ENCODE measurements around the gene GRAMD1B. TPM values are rescaled to one million over a fixed set of nuclear protein-coding genes. Genes with fewer than 3 reads are reported as not detected.

The GRAMD1B gene
- total and polyA plus RNA-seq, 2 donors (not counting 1 experiment from before 2014, with no cell fraction given): 0.58 to 11.6 TPM

- Histone ChIP-seq H3K36me3 (replicated peaks in 1 of 2; ENCODE audit: control extremely low read depth in 1 of 2, control insufficient read depth in 1 of 2, extremely low read depth in 1 of 2, insufficient read depth in 2 of 2, low read length in 1 of 2) (no peaks in the 10 kb centered on the region), H2AFZ (ENCODE audit: insufficient read depth, low read depth, low read length, poor library complexity, severe bottlenecking) (no peak overlapping the region), H3K27me3 (replicated peaks in 1 of 4; ENCODE audit: control extremely low read depth in 1 of 4, control insufficient read depth in 3 of 4, insufficient read depth in 4 of 4, low read length in 3 of 4) (no peaks in the 10 kb centered on the region), H3K9ac (ENCODE audit: low read length) (no peak overlapping the region), H3K9me3 (ENCODE audit: control extremely low read depth in 1 of 3, control insufficient read depth in 2 of 3, insufficient read depth in 1 of 3, low read length in 2 of 3) (no peaks in the 10 kb centered on the region), H3K4me3 (ENCODE audit: control extremely low read depth in 1 of 5, extremely low read depth in 1 of 5, insufficient read depth in 1 of 5, low read depth in 2 of 5, low read length in 4 of 5) (no peak overlapping the region), H3K27ac (ENCODE audit: low read length in 2 of 2) (no peak overlapping the region), H4K20me1 (ENCODE audit: control insufficient read depth, insufficient read depth, low read length, poor library complexity, severe bottlenecking) (no peaks in the 10 kb centered on the region), H3K79me2 (ENCODE audit: control insufficient read depth, insufficient read depth, low read length) (no peaks in the 10 kb centered on the region), H3K4me2 (replicated peaks; ENCODE audit: low read depth, low read length, poor library complexity, severe bottlenecking) (no peak overlapping the region), H3K4me1 (ENCODE audit: control insufficient read depth in 2 of 2, insufficient read depth in 2 of 2, low read length in 2 of 2) (peaks cover 2 to 9% of the 10 kb centered on the region in 2 donors)
- TF ChIP-seq CTCF (IDR thresholded peaks at IDR 0.05) (no peak), EZH2 (IDR thresholded peaks at IDR 0.05; ENCODE audit: borderline replicate concordance, insufficient read depth, low read depth, low read length, poor library complexity, severe bottlenecking) (no peak)
- intact Hi-C loops (cut with micrococcal nuclease): no loop called here
- Mint-ChIP-seq H3K9me3 (ENCODE audit: insufficient read depth) (no peaks in the 10 kb centered on the region), H3K27ac (no peak overlapping the region), H3K27me3 (no peaks in the 10 kb centered on the region), H3K4me1 (peaks cover 12% of the 10 kb centered on the region), H3K4me3 (no peak overlapping the region)
- DNase-seq (no peak), ATAC-seq (ENCODE audit: low read depth) (no peak)
- WGBS (ENCODE audit: insufficient coverage): 98% methylated on average over 17 of the region's 22 CpGs
- CTCF ChIA-PET: interaction anchor here (1.1 to 4.0 kb wide), 5 partner anchors 10 to 126 kb away, joined by 3 to 40 read pairs (median 13); no protein-coding TSS in a partner anchor
- POLR2A ChIA-PET: no interaction called here
Measured at GRCh38 chr11:123581651-123582399, 151.8 kb downstream of the GRAMD1B start.

DNA sequence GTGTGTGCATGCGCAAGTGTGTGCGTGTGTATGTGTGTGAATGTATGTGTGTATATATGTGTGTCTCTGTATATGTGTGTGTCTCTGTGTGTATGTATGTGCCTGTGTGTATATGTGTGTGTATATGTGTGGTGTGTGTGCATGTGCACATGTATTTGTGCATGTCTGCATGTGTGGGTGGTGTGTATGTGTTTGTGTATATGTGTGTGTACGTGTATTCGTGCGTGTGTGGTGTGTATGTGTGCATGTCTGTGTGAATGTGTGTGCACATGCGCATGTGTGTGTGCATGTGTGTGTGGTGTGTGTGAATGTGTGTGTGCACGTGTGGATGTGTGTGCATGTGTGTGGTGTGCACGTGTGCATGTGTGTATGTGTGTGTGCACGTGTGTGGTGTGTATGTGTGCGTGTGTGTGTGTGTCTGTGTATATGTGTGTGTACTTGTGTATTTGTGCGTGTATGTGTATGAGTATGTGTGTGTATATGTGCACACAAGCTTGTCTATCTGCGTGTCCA is 153.0 kb downstream of the GRAMD1B start:
- no peak overlapping the region for H3K4me3 Mint-ChIP-seq
- DNase-seq: no peak
- Histone ChIP-seq H3K36me3 (replicated peaks in 1 of 2; ENCODE audit: control extremely low read depth in 1 of 2, control insufficient read depth in 1 of 2, extremely low read depth in 1 of 2, insufficient read depth in 2 of 2, low read length in 1 of 2) (no peaks in the 10 kb centered on the region), H2AFZ (ENCODE audit: insufficient read depth, low read depth, low read length, poor library complexity, severe bottlenecking) (no peak overlapping the region), H3K9ac (ENCODE audit: low read length) (no peak overlapping the region), H3K27me3 (replicated peaks in 1 of 4; ENCODE audit: control extremely low read depth in 1 of 4, control insufficient read depth in 3 of 4, insufficient read depth in 4 of 4, low read length in 3 of 4) (no peaks in the 10 kb centered on the region), H3K4me3 (ENCODE audit: control extremely low read depth in 1 of 5, extremely low read depth in 1 of 5, insufficient read depth in 1 of 5, low read depth in 2 of 5, low read length in 4 of 5) (no peak overlapping the region), H3K9me3 (ENCODE audit: control extremely low read depth in 1 of 3, control insufficient read depth in 2 of 3, insufficient read depth in 1 of 3, low read length in 2 of 3) (no peaks in the 10 kb centered on the region), H3K4me2 (replicated peaks; ENCODE audit: low read depth, low read length, poor library complexity, severe bottlenecking) (no peak overlapping the region), H3K4me1 (ENCODE audit: control insufficient read depth in 2 of 2, insufficient read depth in 2 of 2, low read length in 2 of 2) (peaks cover 0 to 6% of the 10 kb centered on the region in 2 donors), H4K20me1 (ENCODE audit: control insufficient read depth, insufficient read depth, low read length, poor library complexity, severe bottlenecking) (no peaks in the 10 kb centered on the region), H3K27ac (ENCODE audit: low read length in 2 of 2) (no peak overlapping the region), H3K79me2 (ENCODE audit: control insufficient read depth, insufficient read depth, low read length) (no peaks in the 10 kb centered on the region)
- TF ChIP-seq CTCF (IDR thresholded peaks at IDR 0.05) (no peak), EZH2 (IDR thresholded peaks at IDR 0.05; ENCODE audit: borderline replicate concordance, insufficient read depth, low read depth, low read length, poor library complexity, severe bottlenecking) (no peak)
- POLR2A ChIA-PET: no interaction called here
- CTCF ChIA-PET: interaction anchor here (1.3 to 4.0 kb wide), 2 partner anchors 9 to 125 kb away, joined by 4 to 40 read pairs; no protein-coding TSS in a partner anchor
- peaks cover 8% of the 10 kb centered on the region for H3K4me1 Mint-ChIP-seq
- 95% methylated on average over 12 of the region's 12 CpGs for WGBS (ENCODE audit: insufficient coverage)
- intact Hi-C loops (cut with micrococcal nuclease): no loop called here
- no peak overlapping the region for H3K27ac Mint-ChIP-seq
- H3K9me3 Mint-ChIP-seq (ENCODE audit: insufficient read depth): no peaks in the 10 kb centered on the region
- no peak for ATAC-seq (ENCODE audit: low read depth)
- no peaks in the 10 kb centered on the region for H3K27me3 Mint-ChIP-seq
